ENCODE measurements around the gene DPH6. TPM values are rescaled to one million over a fixed set of nuclear protein-coding genes. Genes with fewer than 3 reads are reported as not detected.
"Not testable (repeated sequence)": the region's sequence is repeated elsewhere in the genome, so short reads cannot be mapped to it uniquely, and the experiment has no call there.

DPH6 gene
- total RNA-seq, 6 experiments from 2014 or later, result 5.5 to 12.8 (median 6.9) TPM

DNA sequence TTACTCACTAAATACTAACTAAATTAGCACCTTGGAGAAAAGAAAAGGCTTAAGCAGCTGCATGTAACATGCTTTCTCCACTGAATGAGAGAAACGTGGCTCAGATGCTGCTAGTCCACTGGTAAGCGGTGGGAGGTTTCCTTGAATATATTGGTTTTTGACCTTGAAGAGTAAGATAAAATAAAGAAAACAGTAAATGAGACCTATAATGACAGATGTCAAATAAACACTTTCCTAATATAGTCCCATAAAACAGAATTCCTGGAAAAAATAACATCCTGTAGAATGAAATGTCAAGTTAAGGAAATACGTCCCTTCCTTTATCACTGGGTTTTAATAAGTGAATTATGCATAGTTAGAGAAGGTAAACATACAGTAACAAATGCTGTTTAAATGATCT, 215.0 kb downstream of the DPH6 start:
- H3K9me3 ChIP-seq, result no peaks in the 10 kb centered on the region
- DNase-seq (no peak), ATAC-seq (no peak)
- intact Hi-C loops (cut with DNase I), result no loop called here
- 78% methylated on average over 3 of the region's 3 CpGs for WGBS (ENCODE audit: insufficient coverage, low coverage, low lambda C conversion rate, missing lambda C conversion rate)
- H3K27ac ChIP-seq, result no peak overlapping the region
- no peaks in the 10 kb centered on the region for H3K27me3 ChIP-seq
- H3K4me1 ChIP-seq, result no peaks in the 10 kb centered on the region
- H3K36me3 ChIP-seq, result no peaks in the 10 kb centered on the region
- TF ChIP-seq, protein P1, sequence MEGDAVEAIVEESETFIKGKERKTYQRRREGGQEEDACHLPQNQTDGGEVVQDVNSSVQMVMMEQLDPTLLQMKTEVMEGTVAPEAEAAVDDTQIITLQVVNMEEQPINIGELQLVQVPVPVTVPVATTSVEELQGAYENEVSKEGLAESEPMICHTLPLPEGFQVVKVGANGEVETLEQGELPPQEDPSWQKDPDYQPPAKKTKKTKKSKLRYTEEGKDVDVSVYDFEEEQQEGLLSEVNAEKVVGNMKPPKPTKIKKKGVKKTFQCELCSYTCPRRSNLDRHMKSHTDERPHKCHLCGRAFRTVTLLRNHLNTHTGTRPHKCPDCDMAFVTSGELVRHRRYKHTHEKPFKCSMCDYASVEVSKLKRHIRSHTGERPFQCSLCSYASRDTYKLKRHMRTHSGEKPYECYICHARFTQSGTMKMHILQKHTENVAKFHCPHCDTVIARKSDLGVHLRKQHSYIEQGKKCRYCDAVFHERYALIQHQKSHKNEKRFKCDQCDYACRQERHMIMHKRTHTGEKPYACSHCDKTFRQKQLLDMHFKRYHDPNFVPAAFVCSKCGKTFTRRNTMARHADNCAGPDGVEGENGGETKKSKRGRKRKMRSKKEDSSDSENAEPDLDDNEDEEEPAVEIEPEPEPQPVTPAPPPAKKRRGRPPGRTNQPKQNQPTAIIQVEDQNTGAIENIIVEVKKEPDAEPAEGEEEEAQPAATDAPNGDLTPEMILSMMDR (IDR thresholded peaks at IDR 0.05), result no peak
- TF ChIP-seq POLR2A (IDR thresholded peaks at IDR 0.05), result no peak
- H3K4me3 ChIP-seq, result no peak overlapping the region

DNA sequence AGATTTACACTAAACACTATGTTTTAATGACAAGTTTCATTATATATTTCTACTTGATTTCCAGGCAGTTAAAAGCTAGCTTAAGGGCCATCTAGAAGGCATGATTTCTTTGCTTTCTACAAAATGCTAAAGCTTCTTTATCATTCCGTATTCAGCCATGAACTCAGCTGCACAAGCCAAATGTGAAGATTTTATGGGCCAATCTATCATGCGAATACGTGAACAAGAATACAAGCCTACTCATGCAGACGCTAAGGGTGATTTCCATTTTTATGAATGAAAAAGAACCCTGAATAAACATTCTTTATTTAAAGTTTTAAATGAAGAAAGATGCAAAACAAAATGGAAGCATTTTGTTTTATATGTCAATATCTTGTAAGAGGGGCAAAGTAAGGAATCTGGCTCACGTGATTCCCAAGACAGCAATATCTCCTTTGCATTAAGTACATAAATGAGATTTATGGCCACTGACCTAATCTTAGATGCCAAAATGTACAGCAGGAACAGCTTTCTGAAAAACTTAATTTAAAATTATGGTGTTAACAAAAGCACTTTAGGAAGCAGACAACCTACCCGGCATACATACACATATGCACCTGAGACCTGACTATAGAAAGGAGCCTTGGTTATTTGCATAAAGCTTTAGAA, 215.8 kb downstream of the DPH6 start:
- WGBS (ENCODE audit: insufficient coverage, low coverage, low lambda C conversion rate, missing lambda C conversion rate), result 84% methylated on average over 6 of the region's 6 CpGs
- no peak for DNase-seq
- Histone ChIP-seq H3K4me1 (no peaks in the 10 kb centered on the region), H3K27me3 (no peaks in the 10 kb centered on the region), H3K36me3 (no peaks in the 10 kb centered on the region), H3K9me3 (no peaks in the 10 kb centered on the region), H3K4me3 (no peak overlapping the region), H3K27ac (no peak overlapping the region)
- no peak for TF ChIP-seq POLR2A (IDR thresholded peaks at IDR 0.05)
- intact Hi-C loops (cut with DNase I), result no loop called here
- no peak for ATAC-seq

DNA sequence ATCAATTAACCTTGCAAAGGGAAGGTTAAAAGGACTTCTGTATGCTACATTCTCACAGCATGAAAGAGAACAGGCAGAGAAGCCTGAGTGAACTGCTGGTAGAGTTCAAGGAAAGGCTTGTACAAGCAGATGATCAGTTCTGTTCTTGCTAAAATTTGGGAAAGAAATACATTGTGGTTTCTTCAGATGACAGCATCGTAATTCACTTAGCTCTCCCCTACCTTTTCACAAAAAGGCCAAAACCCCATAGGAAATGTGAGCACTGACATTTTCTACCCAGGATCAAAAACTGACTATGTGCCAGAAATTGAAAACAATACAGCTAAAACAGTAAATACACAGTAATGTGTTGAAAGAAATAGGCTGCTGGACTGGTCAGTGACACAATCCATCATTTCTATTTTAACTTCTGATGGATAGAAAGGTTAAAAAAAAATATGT, 216.4 kb downstream of the DPH6 start:
- no peak overlapping the region for H3K27ac ChIP-seq
- TF ChIP-seq, protein P1 (IDR thresholded peaks at IDR 0.05), result no peak
- no peak for TF ChIP-seq POLR2A (IDR thresholded peaks at IDR 0.05)
- intact Hi-C loops (cut with DNase I), result no loop called here
- no peak for DNase-seq
- no peak for ATAC-seq
- H3K36me3 ChIP-seq, result no peaks in the 10 kb centered on the region
- 64% methylated on average over 1 of the region's 1 CpG for WGBS (ENCODE audit: insufficient coverage, low coverage, low lambda C conversion rate, missing lambda C conversion rate)
- H3K4me1 ChIP-seq, result no peaks in the 10 kb centered on the region
- no peaks in the 10 kb centered on the region for H3K27me3 ChIP-seq
- H3K4me3 ChIP-seq, result no peak overlapping the region
- H3K9me3 ChIP-seq, result no peaks in the 10 kb centered on the region

DNA sequence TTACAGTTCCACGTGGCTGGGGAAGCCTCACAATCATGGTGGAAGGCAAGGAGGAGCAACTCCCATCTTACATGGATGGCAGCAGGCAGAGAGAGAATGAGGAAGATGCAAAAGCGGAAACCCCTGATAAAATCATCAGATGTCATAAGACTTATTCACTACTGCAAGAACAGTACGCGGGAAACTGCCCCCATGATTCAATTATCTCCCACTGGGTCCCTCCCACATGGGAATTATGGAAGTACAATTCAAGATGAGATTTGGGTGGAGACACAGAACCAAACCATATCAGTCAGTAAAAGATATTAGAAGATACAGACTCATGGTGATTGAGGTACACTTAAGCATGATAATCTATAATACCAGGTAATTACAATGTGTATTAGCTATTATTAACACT, 217.1 kb downstream of the DPH6 start:
- H3K36me3 ChIP-seq; ATAC-seq; H3K27me3 ChIP-seq; H3K27ac ChIP-seq; intact Hi-C loops (cut with DNase I); H3K4me3 ChIP-seq; DNase-seq; H3K9me3 ChIP-seq; H3K4me1 ChIP-seq: not testable (repeated sequence)
- WGBS (ENCODE audit: insufficient coverage, low coverage, low lambda C conversion rate, missing lambda C conversion rate), result 87% methylated on average over 4 of the region's 4 CpGs

DNA sequence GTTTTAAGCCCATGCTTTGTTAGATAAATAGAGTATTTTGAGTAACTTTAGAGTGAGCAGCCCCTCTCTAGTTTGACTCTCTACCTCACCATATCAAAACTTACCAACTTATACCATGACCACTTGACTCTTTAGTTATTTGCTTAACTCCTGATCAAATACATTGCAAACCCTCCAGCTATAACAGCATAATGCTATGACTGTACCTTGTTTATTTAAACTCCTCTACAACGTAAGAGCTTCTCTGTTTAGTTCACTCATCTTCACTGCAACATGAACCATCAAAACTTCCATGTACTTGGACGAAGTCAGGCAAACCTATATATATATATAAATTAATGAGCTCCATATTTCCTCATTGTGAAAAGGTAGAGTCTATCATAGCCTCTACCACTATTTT, 218.2 kb downstream of the DPH6 start:
- intact Hi-C loops (cut with DNase I), result no loop called here
- Histone ChIP-seq H3K27ac (no peak overlapping the region), H3K4me3 (no peak overlapping the region), H3K27me3 (no peaks in the 10 kb centered on the region), H3K36me3 (no peaks in the 10 kb centered on the region), H3K9me3 (no peaks in the 10 kb centered on the region), H3K4me1 (no peaks in the 10 kb centered on the region)
- 88% methylated on average over 2 of the region's 2 CpGs for WGBS (ENCODE audit: insufficient coverage, low coverage, low lambda C conversion rate, missing lambda C conversion rate)
- no peak for DNase-seq
- TF ChIP-seq POLR2A (IDR thresholded peaks at IDR 0.05), result no peak
- TF ChIP-seq, protein P1 (IDR thresholded peaks at IDR 0.05), result no peak
- ATAC-seq, result no peak
